Measurements from ENCODE around the gene LRRC23. TPM values are rescaled to one million over a fixed set of nuclear protein-coding genes. Genes with fewer than 3 reads are reported as not detected.
"Not testable (repeated sequence)": the region's sequence is repeated elsewhere in the genome, so short reads cannot be mapped to it uniquely, and the experiment has no call there.

The LRRC23 gene
- total RNA-seq, 6 experiments from 2014 or later, result 0.93 to 4.3 (median 2.6) TPM

GRCh38 chr12:6860942-6861341 lies 43.7 kb upstream of the LRRC23 start:
- peak in 1 of 3 donors; percentile 14 for DNase-seq
- H3K27me3 ChIP-seq, result no peaks in the 10 kb centered on the region
- WGBS (ENCODE audit: insufficient coverage, low coverage, low lambda C conversion rate, missing lambda C conversion rate), result 67% methylated on average over 1 of the region's 7 CpGs
- H3K4me3 ChIP-seq, result no peak overlapping the region
- no peaks in the 10 kb centered on the region for H3K4me1 ChIP-seq
- no peak for ATAC-seq
- no peak for TF ChIP-seq CTCF (IDR thresholded peaks at IDR 0.05)
- no peak overlapping the region for H3K27ac ChIP-seq
- intact Hi-C loops (cut with DNase I), result no loop called here
- H3K36me3 ChIP-seq, result peaks cover 0 to 67% (median 31%) of the 10 kb centered on the region in 4 donors
- no peaks in the 10 kb centered on the region for H3K9me3 ChIP-seq

- peaks cover 0 to under 1% (median 0%) of the 10 kb centered on the region in 4 donors for H3K4me1 ChIP-seq
- H3K9me3 ChIP-seq, result no peaks in the 10 kb centered on the region
- no peaks in the 10 kb centered on the region for H3K27me3 ChIP-seq
- no CpG with 5 or more reads among the region's 9 CpGs for WGBS (ENCODE audit: insufficient coverage, low coverage, low lambda C conversion rate, missing lambda C conversion rate)
- DNase-seq (peak in 1 of 3 donors; percentile 13), ATAC-seq (no peak)
- no peak overlapping the region for H3K4me3 ChIP-seq
- H3K36me3 ChIP-seq, result peaks cover 0 to 63% (median 31%) of the 10 kb centered on the region in 4 donors
- intact Hi-C loops (cut with DNase I), result no loop called here
- TF ChIP-seq CTCF (IDR thresholded peaks at IDR 0.05) (no peak), POLR2A (IDR thresholded peaks at IDR 0.05) (no peak)
- no peak overlapping the region for H3K27ac ChIP-seq
Measured at GRCh38 chr12:6861391-6861790, 43.2 kb upstream of the LRRC23 start.

GRCh38 chr12:6863033-6863432 lies 41.6 kb upstream of the LRRC23 start:
- TF ChIP-seq CTCF (IDR thresholded peaks at IDR 0.05), result no peak
- no peak overlapping the region for H3K4me3 ChIP-seq
- ATAC-seq (no peak), DNase-seq (peak in 1 of 3 donors; percentile 20)
- H3K27ac ChIP-seq, result no peak overlapping the region
- WGBS (ENCODE audit: insufficient coverage, low coverage, low lambda C conversion rate, missing lambda C conversion rate), result 97% methylated on average over 5 of the region's 11 CpGs
- H3K27me3 ChIP-seq, result no peaks in the 10 kb centered on the region
- intact Hi-C loops (cut with DNase I), result no loop called here
- H3K9me3 ChIP-seq, result no peaks in the 10 kb centered on the region
- peaks cover 0 to 6% (median 3%) of the 10 kb centered on the region in 4 donors for H3K4me1 ChIP-seq
- peaks cover 0 to 46% (median 23%) of the 10 kb centered on the region in 4 donors for H3K36me3 ChIP-seq

- no peak overlapping the region for H3K27ac ChIP-seq
Measured at GRCh38 chr12:6863586-6864321, 40.9 kb upstream of the LRRC23 start.

GRCh38 chr12:6865307-6865706 lies 39.3 kb upstream of the LRRC23 start:
- ATAC-seq; H3K27ac ChIP-seq; H3K9me3 ChIP-seq; intact Hi-C loops (cut with DNase I); H3K27me3 ChIP-seq; H3K4me3 ChIP-seq: not testable (repeated sequence)
- WGBS (ENCODE audit: insufficient coverage, low coverage, low lambda C conversion rate, missing lambda C conversion rate), result 97% methylated on average over 4 of the region's 5 CpGs
- H3K4me1 ChIP-seq, result peaks cover 0 to 21% (median 10%) of the 10 kb centered on the region in 4 donors
- peak in 2 of 3 donors; percentile 13 to 30 for DNase-seq
- peaks cover 0 to 36% (median 19%) of the 10 kb centered on the region in 4 donors for H3K36me3 ChIP-seq

More at GRCh38 chr12:6863586-6864321, 40.9 kb upstream of the LRRC23 start:
- no peaks in the 10 kb centered on the region for H3K27me3 ChIP-seq
- peak in 2 of 3 donors; percentile 15 to 50 for DNase-seq
- no peak overlapping the region for H3K4me3 ChIP-seq
- TF ChIP-seq CTCF (IDR thresholded peaks at IDR 0.05) (no peak), POLR2A (IDR thresholded peaks at IDR 0.05) (no peak)
- peaks cover 0 to 12% (median 5%) of the 10 kb centered on the region in 4 donors for H3K4me1 ChIP-seq
- H3K36me3 ChIP-seq, result peaks cover 0 to 39% (median 19%) of the 10 kb centered on the region in 4 donors
- ATAC-seq, result no peak
- H3K9me3 ChIP-seq, result no peaks in the 10 kb centered on the region
- intact Hi-C loops (cut with DNase I), result no loop called here
- WGBS (ENCODE audit: insufficient coverage, low coverage, low lambda C conversion rate, missing lambda C conversion rate), result 94% methylated on average over 5 of the region's 16 CpGs

Data from right lobe of liver (tissue), 6 donors.